IPS-20b (cell line): Measurements from ENCODE around the gene TP53I3.

Experiments used
- H3K27ac ChIP-seq: one replicate; pipeline ENCODE4 v1.5.1; 2013; ENCODE audit warnings: low read length
- H3K27me3 ChIP-seq: 2 replicates; pipeline ENCODE4 v1.6.1; 2013; ENCODE audit warnings: mild to moderate bottlenecking, low read length, inconsistent platforms; ENCODE audit not compliant: insufficient read depth
- H3K36me3 ChIP-seq: 2 replicates; pipeline ENCODE4 v1.6.1; 2013; ENCODE audit warnings: low read depth, mild to moderate bottlenecking, inconsistent platforms, low read length, moderate library complexity; ENCODE audit not compliant: insufficient read depth
- H3K4me1 ChIP-seq: 2 replicates; pipeline ENCODE4 v1.6.1; 2013; ENCODE audit warnings: mild to moderate bottlenecking, control low read depth, inconsistent platforms, low read length, moderate library complexity; ENCODE audit not compliant: insufficient read depth
- H3K4me3 ChIP-seq: 2 replicates; pipeline ENCODE4 v1.5.1; 2013; ENCODE audit warnings: mild to moderate bottlenecking, low read length, inconsistent platforms
- H3K9ac ChIP-seq: 2 replicates; pipeline ENCODE4 v1.6.1; 2013; ENCODE audit warnings: low read depth, mild to moderate bottlenecking, inconsistent platforms, low read length, moderate library complexity
- H3K9me3 ChIP-seq: 2 replicates; pipeline ENCODE4 v1.6.1; 2013; ENCODE audit warnings: mild to moderate bottlenecking, low read depth, low read length, inconsistent platforms; ENCODE audit not compliant: insufficient read depth

TP53I3 gene

GRCh38 chr2:24038786-24039499 lies 45.7 kb downstream of the TP53I3 start:
- H3K27me3 ChIP-seq = no peaks in the 10 kb centered on the region
- peaks cover 39% of the 10 kb centered on the region for H3K36me3 ChIP-seq
- H3K9ac ChIP-seq = no peak overlapping the region
- H3K4me3 ChIP-seq = no peak overlapping the region
- no peaks in the 10 kb centered on the region for H3K4me1 ChIP-seq
- H3K9me3 ChIP-seq = no peaks in the 10 kb centered on the region
- H3K27ac ChIP-seq = no peak overlapping the region
